SK-N-SH (cell line): ENCODE results near the gene S100A8.

Experiments
- EZH2phosphoT487 ChIP-seq: fragments of 200-600 bp; sonication (generic); IDR thresholded peaks from 2 replicates; pipeline ENCODE4 v1.6.1; 2017; ENCODE audit warnings: low read depth, mixed run types, mild to moderate bottlenecking, antibody characterized with exemption, moderate library complexity, borderline replicate concordance
- FOXM1 ChIP-seq: IDR thresholded peaks from 2 replicates; pipeline ENCODE4 v1.4.0; 2012; ENCODE audit warnings: low read depth, mild to moderate bottlenecking
- GABPA ChIP-seq: IDR thresholded peaks from 2 replicates; pipeline ENCODE4 v1.4.0; 2012; ENCODE audit warnings: low read depth, mild to moderate bottlenecking
- GATA2 ChIP-seq: sonication (generic); formaldehyde crosslinking; IDR thresholded peaks from 2 replicates; pipeline ENCODE4 v1.5.0; 2020; ENCODE audit warnings: mild to moderate bottlenecking, missing genetic modification reagents
- MXI1 ChIP-seq: IDR thresholded peaks from 2 replicates; pipeline ENCODE4 v1.6.1; 2012; ENCODE audit warnings: mild to moderate bottlenecking, low read depth, low read length, improper control_type of control experiment
- NRF1 ChIP-seq: IDR thresholded peaks from 2 replicates; pipeline ENCODE4 v1.6.1; 2012; ENCODE audit warnings: low read depth, mild to moderate bottlenecking, low read length
- POLR2AphosphoS5 ChIP-seq: IDR thresholded peaks from 2 replicates; pipeline ENCODE4 v1.6.1; 2012; ENCODE audit warnings: low read depth, low read length
- RXRA ChIP-seq: IDR thresholded peaks from 2 replicates; pipeline ENCODE4 v1.4.0; 2012; ENCODE audit warnings: low read depth, mild to moderate bottlenecking, borderline replicate concordance
- YY1 ChIP-seq: IDR thresholded peaks from 2 replicates; pipeline ENCODE4 v1.4.0; 2012; ENCODE audit warnings: low read depth, mild to moderate bottlenecking
- TF ChIP-seq, protein P1 (sequence below): fragments of 200-600 bp; sonication (generic); IDR thresholded peaks from 2 replicates; pipeline ENCODE4 v1.6.1; 2017; ENCODE audit warnings: antibody characterized with exemption, mild to moderate bottlenecking, moderate library complexity
- TF ChIP-seq, protein P2 (sequence below): IDR thresholded peaks from 2 replicates; pipeline ENCODE4 v1.4.0; 2012; ENCODE audit warnings: low read depth, borderline replicate concordance
- TF ChIP-seq, protein P3 (sequence below): IDR thresholded peaks from 2 replicates; pipeline ENCODE4 v1.6.1; 2012; ENCODE audit warnings: mild to moderate bottlenecking, low read depth, low read length, moderate library complexity

DNA sequence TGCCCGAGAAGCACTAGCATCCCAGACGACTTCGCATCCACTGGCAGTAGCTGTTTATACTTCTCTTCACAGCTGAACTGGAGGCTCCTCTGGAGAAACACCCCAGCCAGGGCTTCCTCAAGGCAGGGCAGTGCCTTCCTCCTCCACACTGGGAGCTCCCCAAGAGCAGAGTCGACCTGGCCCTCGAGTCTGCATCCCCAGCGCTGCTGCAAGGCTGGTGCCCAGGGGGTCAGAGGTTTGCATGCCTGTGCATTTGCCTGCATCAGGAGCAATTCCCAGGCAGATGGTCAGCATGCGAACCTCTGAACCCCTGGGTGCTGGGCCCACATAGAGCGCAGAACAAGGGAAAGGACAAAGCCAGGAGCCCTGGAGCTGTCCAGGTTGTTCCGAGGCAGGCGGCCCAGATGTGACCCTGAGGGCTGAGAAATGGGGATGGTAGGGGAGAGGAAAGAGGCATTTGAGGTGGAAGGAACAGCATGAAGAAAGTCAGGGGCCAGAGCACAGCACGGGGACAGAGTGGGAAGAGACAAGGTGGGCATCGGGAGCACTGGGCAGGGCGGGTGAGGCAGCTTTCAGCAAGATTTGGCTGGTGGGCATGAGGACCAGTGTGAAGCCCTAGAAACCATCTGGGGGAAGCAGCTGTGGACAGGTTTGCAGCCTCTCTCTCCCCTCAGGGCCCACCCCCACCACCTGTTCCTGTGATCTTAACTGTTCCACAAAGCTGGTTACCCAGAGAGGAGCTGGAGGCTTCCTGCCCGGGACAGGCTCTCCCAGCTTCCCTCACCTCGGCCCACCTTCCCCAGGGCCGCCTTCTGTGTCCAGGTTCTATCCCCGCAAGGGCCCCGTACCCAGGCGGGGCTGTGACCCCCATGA is 6.4 kb upstream of the S100A8 start:
- TF ChIP-seq MXI1 (no peak), RXRA (no peak), POLR2AphosphoS5 (no peak), NRF1 (no peak), YY1 (no peak), EZH2phosphoT487 (no peak), GABPA (no peak), FOXM1 (no peak), GATA2 (CRISPR knock-in tag) (no peak)
- TF ChIP-seq, protein P1, sequence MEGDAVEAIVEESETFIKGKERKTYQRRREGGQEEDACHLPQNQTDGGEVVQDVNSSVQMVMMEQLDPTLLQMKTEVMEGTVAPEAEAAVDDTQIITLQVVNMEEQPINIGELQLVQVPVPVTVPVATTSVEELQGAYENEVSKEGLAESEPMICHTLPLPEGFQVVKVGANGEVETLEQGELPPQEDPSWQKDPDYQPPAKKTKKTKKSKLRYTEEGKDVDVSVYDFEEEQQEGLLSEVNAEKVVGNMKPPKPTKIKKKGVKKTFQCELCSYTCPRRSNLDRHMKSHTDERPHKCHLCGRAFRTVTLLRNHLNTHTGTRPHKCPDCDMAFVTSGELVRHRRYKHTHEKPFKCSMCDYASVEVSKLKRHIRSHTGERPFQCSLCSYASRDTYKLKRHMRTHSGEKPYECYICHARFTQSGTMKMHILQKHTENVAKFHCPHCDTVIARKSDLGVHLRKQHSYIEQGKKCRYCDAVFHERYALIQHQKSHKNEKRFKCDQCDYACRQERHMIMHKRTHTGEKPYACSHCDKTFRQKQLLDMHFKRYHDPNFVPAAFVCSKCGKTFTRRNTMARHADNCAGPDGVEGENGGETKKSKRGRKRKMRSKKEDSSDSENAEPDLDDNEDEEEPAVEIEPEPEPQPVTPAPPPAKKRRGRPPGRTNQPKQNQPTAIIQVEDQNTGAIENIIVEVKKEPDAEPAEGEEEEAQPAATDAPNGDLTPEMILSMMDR, result no peak
- TF ChIP-seq, protein P2, sequence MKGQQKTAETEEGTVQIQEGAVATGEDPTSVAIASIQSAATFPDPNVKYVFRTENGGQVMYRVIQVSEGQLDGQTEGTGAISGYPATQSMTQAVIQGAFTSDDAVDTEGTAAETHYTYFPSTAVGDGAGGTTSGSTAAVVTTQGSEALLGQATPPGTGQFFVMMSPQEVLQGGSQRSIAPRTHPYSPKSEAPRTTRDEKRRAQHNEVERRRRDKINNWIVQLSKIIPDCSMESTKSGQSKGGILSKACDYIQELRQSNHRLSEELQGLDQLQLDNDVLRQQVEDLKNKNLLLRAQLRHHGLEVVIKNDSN, result no peak
- TF ChIP-seq, protein P3, sequence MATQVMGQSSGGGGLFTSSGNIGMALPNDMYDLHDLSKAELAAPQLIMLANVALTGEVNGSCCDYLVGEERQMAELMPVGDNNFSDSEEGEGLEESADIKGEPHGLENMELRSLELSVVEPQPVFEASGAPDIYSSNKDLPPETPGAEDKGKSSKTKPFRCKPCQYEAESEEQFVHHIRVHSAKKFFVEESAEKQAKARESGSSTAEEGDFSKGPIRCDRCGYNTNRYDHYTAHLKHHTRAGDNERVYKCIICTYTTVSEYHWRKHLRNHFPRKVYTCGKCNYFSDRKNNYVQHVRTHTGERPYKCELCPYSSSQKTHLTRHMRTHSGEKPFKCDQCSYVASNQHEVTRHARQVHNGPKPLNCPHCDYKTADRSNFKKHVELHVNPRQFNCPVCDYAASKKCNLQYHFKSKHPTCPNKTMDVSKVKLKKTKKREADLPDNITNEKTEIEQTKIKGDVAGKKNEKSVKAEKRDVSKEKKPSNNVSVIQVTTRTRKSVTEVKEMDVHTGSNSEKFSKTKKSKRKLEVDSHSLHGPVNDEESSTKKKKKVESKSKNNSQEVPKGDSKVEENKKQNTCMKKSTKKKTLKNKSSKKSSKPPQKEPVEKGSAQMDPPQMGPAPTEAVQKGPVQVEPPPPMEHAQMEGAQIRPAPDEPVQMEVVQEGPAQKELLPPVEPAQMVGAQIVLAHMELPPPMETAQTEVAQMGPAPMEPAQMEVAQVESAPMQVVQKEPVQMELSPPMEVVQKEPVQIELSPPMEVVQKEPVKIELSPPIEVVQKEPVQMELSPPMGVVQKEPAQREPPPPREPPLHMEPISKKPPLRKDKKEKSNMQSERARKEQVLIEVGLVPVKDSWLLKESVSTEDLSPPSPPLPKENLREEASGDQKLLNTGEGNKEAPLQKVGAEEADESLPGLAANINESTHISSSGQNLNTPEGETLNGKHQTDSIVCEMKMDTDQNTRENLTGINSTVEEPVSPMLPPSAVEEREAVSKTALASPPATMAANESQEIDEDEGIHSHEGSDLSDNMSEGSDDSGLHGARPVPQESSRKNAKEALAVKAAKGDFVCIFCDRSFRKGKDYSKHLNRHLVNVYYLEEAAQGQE, result no peak
